Psoas muscle (tissue), 8 donors: Measurements from ENCODE around the gene ADGRE1. TPM values are rescaled to one million over a fixed set of nuclear protein-coding genes. Genes with fewer than 3 reads are reported as not detected.

Experiments
- ATAC-seq, 4 donors: fragments of 200-7000 bp; cut with Tn5 transposase; one replicate each; pipeline ENCODE4 v1.9.1; 2020; ENCODE audit warnings: moderate library complexity in 3 of 4, mild to moderate bottlenecking in 2 of 4
- DNase-seq, 2 donors: peaks; one replicate each; pipeline ENCODE4 v3.0.0-alpha.2; 2020
- H3K27ac ChIP-seq: fragments of 200-600 bp; one replicate; pipeline ENCODE4 v1.8.0; 2022
- H3K27me3 ChIP-seq, 3 donors: fragments of 200-600 bp in 1 of 3; one replicate each; pipeline versions ENCODE4 v1.6.1 to v1.8.0; 2013 to 2022; ENCODE audit warnings: low read length in 2 of 3, mild to moderate bottlenecking in 2 of 3, moderate library complexity in 1 of 3; ENCODE audit not compliant: insufficient read depth in 3 of 3
- H3K36me3 ChIP-seq, 2 donors: fragments of 200-600 bp in 1 of 2; one replicate each; pipeline versions ENCODE4 v1.6.1 to v1.8.0; 2013 to 2022; ENCODE audit warnings: low read depth in 1 of 2, mild to moderate bottlenecking in 1 of 2, moderate library complexity in 1 of 2; ENCODE audit not compliant: insufficient read depth in 1 of 2
- H3K4me1 ChIP-seq: fragments of 200-600 bp; one replicate; pipeline ENCODE4 v1.8.0; 2022
- H3K4me3 ChIP-seq: fragments of 200-600 bp; one replicate; pipeline ENCODE4 v1.8.0; 2022; ENCODE audit warnings: mild to moderate bottlenecking
- H3K9me3 ChIP-seq: fragments of 200-600 bp; one replicate; pipeline ENCODE4 v1.8.0; 2022
- WGBS, 3 donors: extraction: QIAGEN DNeasy Blood & Tissue Kit; methylation state at CpG; one replicate each; pipeline versions ENCODE4 v1.1.6 to v1.1.7; 2013; 5-methylcytosine and 5-hydroxymethylcytosine counted together
- intact Hi-C, 2 donors: fragments of 100-400 bp; cut with DNase I; formaldehyde crosslinking; loops; one replicate each; pipeline versions ENCODE4 v1.11.0 to v1.14.2; 2022
- polyA plus RNA-seq, 3 donors: library from polyadenylated mRNA; stranded (reverse); fragments of 200-250 nt; gene quantifications; one replicate each; pipeline ENCODE4 v1.2.3, GENCODE V29; 2013
- total RNA-seq, 4 donors: library from RNA; stranded (reverse); fragmentation: NEBNext Ultra II Directional in 2 of 4; extraction: Animal tissue kit (Norgen Biotek cat#: 25700) in 2 of 4; gene quantifications; one replicate each; pipeline versions ENCODE4 v1.2.1 to v1.2.4, GENCODE V29; 2021 to 2023
- TF ChIP-seq, protein P1 (sequence below): fragments of 200-600 bp; IDR thresholded peaks from one replicate; pipeline ENCODE4 v1.8.0; 2022; ENCODE audit warnings: antibody characterized with exemption
- donor health status: healthy with polysubstance abuse.
- donor health status: DM: no; HTN: no; CAD: no; lungs with moderate emphysema.
- donor health status: Bipolar disorder and iron deficiency.
- donor health status: healthy.
- donor health status: DM: yes; HTN: yes; CAD: no.
- donor health status: DM: no; HTN: no; CAD: no.
- donor health status: DM: no; HTN: no; CAD: no.
- donor health status: DM: yes; HTN: yes; CAD: no.

Gene ADGRE1
- total and polyA plus RNA-seq, 7 donors: 0.03 to 0.42 (median 0.22) TPM; not detected in 3

DNA sequence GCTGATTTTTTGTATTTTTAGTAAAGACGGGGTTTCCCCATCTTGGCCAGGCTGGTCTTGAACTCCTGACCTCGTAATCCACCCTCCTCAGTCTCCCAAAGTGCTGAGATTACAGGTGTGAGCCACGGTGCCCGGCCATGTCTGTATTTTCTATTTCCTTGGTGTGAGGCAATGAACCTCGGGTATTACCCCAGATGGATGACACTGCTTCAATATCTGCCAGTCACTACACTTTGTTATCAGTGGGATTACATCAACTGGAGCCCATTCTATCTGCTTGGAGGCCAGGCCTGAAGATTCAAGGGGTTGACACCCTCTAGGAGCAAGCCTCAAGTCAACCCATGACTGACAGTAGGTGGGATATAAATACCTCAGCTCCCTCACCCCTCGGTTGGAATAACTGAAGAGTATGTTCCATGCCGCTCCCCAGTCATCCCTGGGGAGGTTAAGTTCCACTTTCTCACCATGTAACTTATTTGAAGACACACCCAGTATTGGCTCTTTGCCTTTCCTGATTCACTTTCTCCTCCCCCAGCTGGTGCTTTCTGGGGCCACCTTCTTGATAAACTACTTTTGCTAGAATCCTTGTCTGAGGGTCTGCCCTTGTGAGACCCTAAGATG is 992 bp upstream of the ADGRE1 start:
- no peak for DNase-seq
- WGBS, 3 donors: 68 to 77% (median 71%) methylated on average over 7 of the region's 7 CpGs
- TF ChIP-seq, protein P1, sequence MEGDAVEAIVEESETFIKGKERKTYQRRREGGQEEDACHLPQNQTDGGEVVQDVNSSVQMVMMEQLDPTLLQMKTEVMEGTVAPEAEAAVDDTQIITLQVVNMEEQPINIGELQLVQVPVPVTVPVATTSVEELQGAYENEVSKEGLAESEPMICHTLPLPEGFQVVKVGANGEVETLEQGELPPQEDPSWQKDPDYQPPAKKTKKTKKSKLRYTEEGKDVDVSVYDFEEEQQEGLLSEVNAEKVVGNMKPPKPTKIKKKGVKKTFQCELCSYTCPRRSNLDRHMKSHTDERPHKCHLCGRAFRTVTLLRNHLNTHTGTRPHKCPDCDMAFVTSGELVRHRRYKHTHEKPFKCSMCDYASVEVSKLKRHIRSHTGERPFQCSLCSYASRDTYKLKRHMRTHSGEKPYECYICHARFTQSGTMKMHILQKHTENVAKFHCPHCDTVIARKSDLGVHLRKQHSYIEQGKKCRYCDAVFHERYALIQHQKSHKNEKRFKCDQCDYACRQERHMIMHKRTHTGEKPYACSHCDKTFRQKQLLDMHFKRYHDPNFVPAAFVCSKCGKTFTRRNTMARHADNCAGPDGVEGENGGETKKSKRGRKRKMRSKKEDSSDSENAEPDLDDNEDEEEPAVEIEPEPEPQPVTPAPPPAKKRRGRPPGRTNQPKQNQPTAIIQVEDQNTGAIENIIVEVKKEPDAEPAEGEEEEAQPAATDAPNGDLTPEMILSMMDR: no peak
- Histone ChIP-seq H3K9me3 (no peaks in the 10 kb centered on the region), H3K4me3 (no peak overlapping the region), H3K4me1 (no peaks in the 10 kb centered on the region), H3K27ac (no peak overlapping the region), H3K27me3 (peaks cover 0 to 3% (median 0%) of the 10 kb centered on the region in 3 donors), H3K36me3 (no peaks in the 10 kb centered on the region)
- ATAC-seq: no peak
- intact Hi-C loops: no loop called here

DNA sequence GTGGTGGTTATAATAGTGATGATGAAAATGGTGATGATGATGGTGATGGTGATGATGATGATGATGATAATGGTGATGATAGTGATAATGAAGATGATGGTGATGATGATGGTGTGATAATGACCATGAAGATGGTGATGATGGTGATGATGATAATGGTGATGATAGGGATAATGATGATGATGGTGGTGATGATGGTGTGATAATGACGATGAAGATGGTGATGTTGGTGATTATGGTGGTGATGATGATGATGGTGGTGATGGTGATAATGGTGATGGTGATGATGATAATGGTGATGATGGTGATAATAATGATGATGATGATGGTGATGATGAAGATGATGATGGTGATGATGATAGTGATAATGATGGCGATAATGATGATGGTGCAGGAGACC is 1.6 kb downstream of the ADGRE1 start:
- TF ChIP-seq, protein P1: no peak
- intact Hi-C loops: no loop called here
- whole genome bisulfite sequencing, 3 donors: 92 to 93% (median 92%) methylated on average over 2 of the region's 2 CpGs
- Histone ChIP-seq H3K4me1 (no peaks in the 10 kb centered on the region), H3K4me3 (no peak overlapping the region), H3K9me3 (no peaks in the 10 kb centered on the region), H3K27me3 (peaks cover 0 to 3% (median 2%) of the 10 kb centered on the region in 3 donors), H3K36me3 (no peaks in the 10 kb centered on the region), H3K27ac (no peak overlapping the region)
- no peak for ATAC-seq
- no peak for DNase-seq

DNA sequence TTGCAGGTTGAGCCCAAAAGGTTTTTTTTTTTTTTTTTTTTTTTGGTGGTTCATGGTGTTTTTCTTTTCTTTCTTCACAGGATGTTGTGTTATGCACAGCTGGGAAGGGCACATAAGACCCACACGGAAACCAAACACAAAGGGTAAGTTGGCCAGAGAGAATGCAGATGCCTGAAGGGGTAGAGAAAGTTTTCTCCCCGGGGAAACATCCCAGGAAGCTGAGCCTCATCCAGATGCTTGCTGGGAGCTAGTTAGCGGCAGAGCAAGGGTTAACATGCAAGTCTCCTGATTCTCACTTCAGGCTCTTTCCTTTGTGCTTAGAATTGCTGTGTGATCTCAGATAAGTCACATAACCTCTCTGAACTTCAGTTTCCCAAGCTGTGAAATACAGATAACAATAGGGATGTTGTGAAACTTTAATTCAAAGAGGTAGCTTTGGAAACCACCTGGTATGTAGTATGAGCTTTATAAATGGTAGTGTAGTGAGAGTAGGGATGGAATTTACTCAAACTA is 3.1 kb downstream of the ADGRE1 start:
- ATAC-seq (no peak), DNase-seq (no peak)
- Histone ChIP-seq H3K9me3 (no peaks in the 10 kb centered on the region), H3K27ac (no peak overlapping the region), H3K4me1 (no peaks in the 10 kb centered on the region), H3K36me3 (no peaks in the 10 kb centered on the region), H3K4me3 (no peak overlapping the region), H3K27me3 (peaks cover 0 to 3% (median 2%) of the 10 kb centered on the region in 3 donors)
- TF ChIP-seq, protein P1: no peak
- intact Hi-C loops: no loop called here
- WGBS, 3 donors: 50 to 55% (median 51%) methylated on average over 3 of the region's 3 CpGs

DNA sequence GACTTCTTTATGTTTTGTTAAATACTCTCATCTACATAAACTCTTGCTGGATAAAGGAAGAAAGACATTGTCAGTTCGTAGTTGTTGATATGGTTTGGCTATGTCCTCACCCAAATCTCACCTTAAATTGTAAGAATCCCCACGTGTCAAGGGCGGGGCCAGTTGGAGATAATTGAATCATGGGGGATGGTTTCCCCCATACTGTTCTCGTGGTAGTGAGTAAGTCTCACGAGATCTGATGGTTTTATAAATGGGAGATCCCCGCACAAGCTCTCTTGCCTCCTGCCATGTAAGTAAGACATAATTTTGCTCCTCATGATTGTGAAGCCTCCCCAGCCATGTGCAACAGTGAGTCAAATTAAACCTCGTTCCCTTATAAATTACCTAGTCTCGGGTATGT is 3.6 kb downstream of the ADGRE1 start:
- TF ChIP-seq, protein P1: no peak
- H3K27ac ChIP-seq: no peak overlapping the region
- intact Hi-C loops: no loop called here

More for the DNA sequence above, 3.6 kb downstream of the ADGRE1 start:
- no peaks in the 10 kb centered on the region for H3K9me3 ChIP-seq
- no peak overlapping the region for H3K4me3 ChIP-seq
- H3K4me1 ChIP-seq: no peaks in the 10 kb centered on the region
- 59 to 65% (median 61%) methylated on average over 8 of the region's 8 CpGs for WGBS, 3 donors
- H3K27me3 ChIP-seq: peaks cover 0 to 3% (median 2%) of the 10 kb centered on the region in 3 donors
- ATAC-seq (no peak), DNase-seq (no peak)
- no peaks in the 10 kb centered on the region for H3K36me3 ChIP-seq
